Epithelial cell of esophagus (primary cell): ENCODE results near the gene DIDO1.

Source experiments
- DNase-seq: peaks from one replicate; pipeline ENCODE4 v3.0.0; 2010; ENCODE audit warnings: low read depth
- H3K4me3 ChIP-seq: 2 replicates; pipeline ENCODE4 v1.5.1; 2011; ENCODE audit warnings: mild to moderate bottlenecking, low read length, control low read depth
- TF ChIP-seq, protein P1 (sequence below): IDR thresholded peaks from 2 replicates; pipeline ENCODE4 v1.5.1; 2011; ENCODE audit warnings: low read depth, mild to moderate bottlenecking, low read length, control low read depth, inconsistent platforms; ENCODE audit not compliant: insufficient read depth; ENCODE audit errors: missing control alignments

The DIDO1 gene

DNA sequence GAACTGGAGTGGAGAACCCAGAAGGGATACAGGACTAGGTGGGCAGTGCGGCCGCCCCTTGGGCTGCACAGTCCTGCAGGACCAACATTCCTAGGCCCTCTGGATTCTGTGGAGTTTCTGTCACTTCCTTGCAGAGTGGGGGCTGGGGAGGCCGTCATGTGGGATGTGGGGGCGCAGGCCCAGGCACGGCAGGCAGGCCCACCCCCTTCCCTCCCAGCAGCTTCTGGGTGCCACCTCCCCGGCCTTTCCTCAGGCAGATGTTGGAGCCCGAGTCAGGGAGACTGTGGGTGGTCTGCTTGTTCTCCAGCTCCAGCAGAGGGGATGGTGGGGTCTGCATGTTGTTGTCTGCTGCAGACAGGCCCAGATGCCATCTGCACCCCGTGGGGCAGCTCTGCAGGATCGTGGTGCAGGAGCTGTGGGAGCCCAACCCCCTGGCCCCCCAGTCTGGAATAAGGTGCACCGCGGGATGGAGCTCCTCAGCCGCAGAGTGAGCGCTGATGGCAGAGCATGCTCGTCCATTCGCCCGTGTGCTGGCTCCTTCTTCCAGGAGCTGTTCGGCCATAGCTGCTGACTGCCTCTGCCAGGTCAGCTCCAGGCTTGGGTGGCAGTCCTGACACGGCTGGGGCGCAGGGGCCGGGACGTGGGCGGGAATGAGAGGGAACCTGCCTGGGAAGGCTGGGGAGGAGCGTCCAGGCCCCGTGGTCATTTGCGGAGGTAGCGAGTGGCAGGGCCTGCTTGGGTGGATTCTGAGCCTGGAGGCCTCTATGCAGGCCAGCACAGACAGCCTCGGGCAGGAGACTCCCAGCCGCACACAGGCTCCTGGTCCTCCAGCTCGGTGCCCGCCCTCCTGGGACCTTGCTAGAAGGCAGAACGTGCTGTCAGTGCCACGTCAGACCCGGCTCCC is 44.3 kb upstream of the DIDO1 start:
- TF ChIP-seq, protein P1, sequence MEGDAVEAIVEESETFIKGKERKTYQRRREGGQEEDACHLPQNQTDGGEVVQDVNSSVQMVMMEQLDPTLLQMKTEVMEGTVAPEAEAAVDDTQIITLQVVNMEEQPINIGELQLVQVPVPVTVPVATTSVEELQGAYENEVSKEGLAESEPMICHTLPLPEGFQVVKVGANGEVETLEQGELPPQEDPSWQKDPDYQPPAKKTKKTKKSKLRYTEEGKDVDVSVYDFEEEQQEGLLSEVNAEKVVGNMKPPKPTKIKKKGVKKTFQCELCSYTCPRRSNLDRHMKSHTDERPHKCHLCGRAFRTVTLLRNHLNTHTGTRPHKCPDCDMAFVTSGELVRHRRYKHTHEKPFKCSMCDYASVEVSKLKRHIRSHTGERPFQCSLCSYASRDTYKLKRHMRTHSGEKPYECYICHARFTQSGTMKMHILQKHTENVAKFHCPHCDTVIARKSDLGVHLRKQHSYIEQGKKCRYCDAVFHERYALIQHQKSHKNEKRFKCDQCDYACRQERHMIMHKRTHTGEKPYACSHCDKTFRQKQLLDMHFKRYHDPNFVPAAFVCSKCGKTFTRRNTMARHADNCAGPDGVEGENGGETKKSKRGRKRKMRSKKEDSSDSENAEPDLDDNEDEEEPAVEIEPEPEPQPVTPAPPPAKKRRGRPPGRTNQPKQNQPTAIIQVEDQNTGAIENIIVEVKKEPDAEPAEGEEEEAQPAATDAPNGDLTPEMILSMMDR = no peak
- no peak overlapping the region for H3K4me3 ChIP-seq
- no peak for DNase-seq

DNA sequence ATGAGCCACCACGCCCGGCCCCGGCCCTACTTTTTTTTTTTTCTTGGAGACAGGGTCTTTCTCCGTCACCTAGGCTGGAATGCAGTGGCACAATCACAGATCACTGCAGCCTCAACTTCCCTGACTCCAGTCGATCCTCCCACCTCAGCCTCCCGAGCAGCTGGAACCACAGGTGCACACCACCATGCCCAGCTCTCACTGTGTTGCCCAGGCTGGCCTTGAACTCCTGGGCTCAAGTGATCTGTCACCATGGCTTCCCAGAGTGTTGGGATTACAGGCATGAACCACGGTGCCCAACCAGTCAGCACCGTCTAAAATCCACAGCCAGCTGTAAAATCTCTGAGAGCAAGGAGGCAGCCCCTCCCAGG is 43.6 kb upstream of the DIDO1 start:
- no peak overlapping the region for H3K4me3 ChIP-seq
- TF ChIP-seq, protein P1 = no peak
- DNase-seq = no peak

DNA sequence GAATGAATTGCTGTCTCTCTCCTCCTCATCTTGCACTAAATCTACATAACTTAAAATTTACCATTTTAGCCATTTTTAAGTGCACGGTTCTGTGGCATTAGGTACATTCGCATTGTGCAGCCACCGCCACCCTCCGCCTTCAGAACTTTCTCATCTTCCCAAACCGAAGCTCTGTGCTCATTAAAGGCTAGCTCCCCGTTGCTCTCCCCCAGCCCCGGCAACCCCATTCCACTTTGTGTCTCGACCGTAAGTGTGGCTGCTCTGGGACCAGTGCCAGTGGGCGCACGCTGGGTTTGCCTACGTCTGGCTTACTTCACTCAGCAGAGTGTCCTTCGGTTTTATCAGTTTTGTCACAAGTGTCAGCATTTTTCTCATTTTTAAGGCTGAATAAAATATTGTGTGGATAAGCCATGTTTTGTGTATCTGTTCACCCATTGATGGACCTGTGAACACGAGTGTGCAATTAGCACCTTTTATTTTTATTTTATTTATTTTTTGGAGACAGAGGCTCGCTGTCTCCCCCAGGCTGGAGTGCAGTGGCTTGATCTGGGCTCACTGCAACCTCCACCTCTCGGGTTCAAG is 43.0 kb upstream of the DIDO1 start:
- TF ChIP-seq, protein P1 = no peak
- H3K4me3 ChIP-seq = no peak overlapping the region
- no peak for DNase-seq

DNA sequence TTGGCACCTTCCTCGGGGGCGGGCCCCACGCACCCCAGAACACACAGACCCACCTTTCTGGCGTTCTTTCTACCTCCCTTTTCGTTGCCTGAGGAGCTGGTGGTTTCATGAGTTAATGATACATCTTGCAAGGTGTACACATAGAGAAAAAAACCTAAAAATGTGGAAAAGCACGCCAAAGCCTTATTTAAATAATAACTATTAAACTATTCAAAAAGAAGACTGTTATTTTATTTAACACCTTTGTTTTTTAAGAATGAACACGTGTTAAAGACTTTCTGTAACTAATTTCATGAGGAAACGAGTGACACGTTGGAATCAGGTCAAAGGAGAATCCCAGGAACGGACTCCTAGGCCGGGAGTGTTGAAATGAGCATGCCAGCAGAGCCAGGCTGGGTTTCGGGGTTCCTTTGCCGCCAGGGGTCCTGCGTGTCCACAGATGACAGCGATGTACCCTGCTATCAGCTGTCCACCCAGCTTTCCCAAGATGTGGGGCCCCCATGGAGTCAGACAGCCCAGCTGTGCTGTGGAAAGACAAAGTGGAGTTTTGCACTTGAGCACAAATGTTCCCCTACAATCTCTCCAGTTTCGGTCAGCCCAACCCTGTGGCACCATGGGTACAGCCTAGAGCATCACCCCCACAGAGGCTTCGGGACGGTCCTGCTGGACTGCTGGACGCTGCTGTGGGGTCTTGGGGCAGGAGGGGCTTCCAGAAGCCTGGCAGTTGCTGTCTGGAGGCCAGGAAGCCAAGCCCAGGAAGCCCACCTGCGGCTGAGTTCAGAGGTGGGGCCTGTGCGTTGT is 42.3 kb upstream of the DIDO1 start:
- no peak overlapping the region for H3K4me3 ChIP-seq
- DNase-seq = no peak
- TF ChIP-seq, protein P1 = no peak

DNA sequence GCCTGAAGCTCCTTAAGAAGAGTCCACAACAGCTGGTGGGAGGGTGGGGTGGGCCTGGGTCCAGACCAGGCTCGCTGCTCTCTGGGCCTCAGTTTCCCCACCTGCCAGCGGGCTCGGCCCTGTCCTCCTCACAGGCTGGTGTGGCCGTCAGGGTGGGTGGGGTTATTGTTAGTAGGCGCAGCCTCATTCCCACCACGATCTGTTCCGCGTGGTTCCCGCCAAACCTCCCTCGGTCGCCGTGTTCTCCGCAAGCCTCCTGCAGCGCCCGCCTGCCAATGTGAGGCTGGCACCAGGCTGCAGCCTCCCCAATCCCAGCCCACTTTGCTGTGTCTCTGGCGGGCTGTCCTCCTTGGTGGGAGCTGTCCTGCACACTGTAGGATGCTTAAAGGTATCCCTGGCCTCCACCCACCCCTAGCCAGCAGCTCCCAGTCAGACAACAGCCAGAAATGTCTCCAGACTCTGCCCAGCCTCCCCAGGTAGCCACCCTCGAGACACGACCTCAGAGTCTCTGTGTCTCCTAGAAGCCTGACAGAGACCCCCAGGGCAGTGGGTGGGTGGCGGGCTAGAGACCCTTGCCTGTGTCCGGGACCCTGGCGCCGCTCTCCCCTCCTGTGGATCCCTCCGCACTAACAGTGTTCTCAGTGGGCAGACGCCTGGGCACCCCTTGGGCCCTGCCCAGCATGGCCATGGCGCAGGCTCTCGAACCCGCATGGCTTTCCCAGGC is 41.5 kb upstream of the DIDO1 start:
- DNase-seq = no peak
- H3K4me3 ChIP-seq = no peak overlapping the region
- TF ChIP-seq, protein P1 = no peak

DNA sequence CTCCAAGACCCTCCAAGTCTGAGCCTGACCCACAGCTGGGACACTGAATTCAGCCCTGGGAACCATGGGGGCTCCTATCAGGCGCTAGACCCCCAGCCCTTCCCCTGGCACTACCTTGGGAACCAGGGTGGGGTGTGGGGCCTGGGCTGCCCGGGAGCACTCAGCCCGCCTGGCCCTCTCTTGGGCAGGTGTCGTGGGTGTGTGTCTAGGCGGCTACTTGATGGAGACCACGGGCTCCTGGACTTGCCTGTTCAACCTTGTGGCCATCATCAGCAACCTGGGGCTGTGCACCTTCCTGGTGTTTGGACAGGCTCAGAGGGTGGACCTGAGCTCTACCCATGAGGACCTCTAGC is 40.8 kb upstream of the DIDO1 start:
- DNase-seq = no peak
- H3K4me3 ChIP-seq = no peak overlapping the region
- TF ChIP-seq, protein P1 = no peak
